Spinal cord (tissue), 10 donors: Measurements from ENCODE around the gene BMAL1. TPM values are rescaled to one million over a fixed set of nuclear protein-coding genes. Genes with fewer than 3 reads are reported as not detected.

Experiments used
- DNase-seq, 6 donors: peaks; one replicate each; pipeline versions ENCODE4 v3.0.0 to v3.0.0-alpha.2; 2013 to 2015; ENCODE audit warnings: low spot score in 6 of 6, low read depth in 4 of 6
- H3K27ac ChIP-seq: one replicate; pipeline ENCODE4 v1.5.1; 2013; ENCODE audit warnings: low read depth, low read length, control low read depth
- H3K27me3 ChIP-seq: one replicate; pipeline ENCODE4 v1.6.1; 2013; ENCODE audit warnings: low read length; ENCODE audit not compliant: control insufficient read depth, insufficient read depth
- H3K36me3 ChIP-seq: one replicate; pipeline ENCODE4 v1.6.1; 2013; ENCODE audit warnings: low read length; ENCODE audit not compliant: control insufficient read depth, insufficient read depth
- H3K4me1 ChIP-seq: one replicate; pipeline ENCODE4 v1.6.1; 2013; ENCODE audit warnings: low read length; ENCODE audit not compliant: control insufficient read depth, insufficient read depth
- H3K4me3 ChIP-seq: one replicate; pipeline ENCODE4 v1.5.1; 2013; ENCODE audit warnings: low read depth, low read length, control low read depth
- H3K9me3 ChIP-seq: one replicate; pipeline ENCODE4 v1.6.1; 2013; ENCODE audit warnings: low read length; ENCODE audit not compliant: control insufficient read depth, insufficient read depth
- WGBS: methylation state at CpG from one replicate; pipeline ENCODE4 v1.1.5; 2013; ENCODE audit warnings: missing lambda C conversion rate; ENCODE audit not compliant: insufficient coverage; 5-methylcytosine and 5-hydroxymethylcytosine counted together
- polyA plus RNA-seq, 2 donors: library from polyadenylated mRNA; unstranded; fragments of 120-200 nt; gene quantifications; one replicate each; pipeline ENCODE4 v1.2.1, GENCODE V29; 2013; ENCODE audit not compliant: insufficient read length in 2 of 2
- total RNA-seq, 2 donors: library from RNA; depleted of rRNA in 1 of 2; stranded (reverse); fragments of 120-200 nt in 1 of 2; fragments of >200 nt in 1 of 2; gene quantifications; one replicate each; pipeline versions ENCODE4 v1.2.3 to v1.2.4, GENCODE V29; 2013 to 2014
- donor health status: healthy.

Gene BMAL1
- total and polyA plus RNA-seq, 4 donors = 21.0 to 29.8 (median 25.7) TPM

GRCh38 chr11:13288375-13289029 is 10.9 kb downstream of the BMAL1 start:
- no peak overlapping the region for H3K27ac ChIP-seq
- H3K27me3 ChIP-seq = peaks cover 2% of the 10 kb centered on the region
- no peak overlapping the region for H3K4me3 ChIP-seq
- H3K36me3 ChIP-seq = no peaks in the 10 kb centered on the region
- H3K9me3 ChIP-seq = no peaks in the 10 kb centered on the region
- WGBS = 67% methylated on average over 2 of the region's 3 CpGs
- H3K4me1 ChIP-seq = peaks cover 9% of the 10 kb centered on the region
- DNase-seq = peak in 1 of 6 donors; percentile 52

GRCh38 chr11:13289081-13289480 is 11.5 kb downstream of the BMAL1 start:
- no CpG with 5 or more reads among the region's 1 CpG for WGBS
- H3K36me3 ChIP-seq = no peaks in the 10 kb centered on the region
- peaks cover 9% of the 10 kb centered on the region for H3K4me1 ChIP-seq
- H3K4me3 ChIP-seq = no peak overlapping the region
- peaks cover 2% of the 10 kb centered on the region for H3K27me3 ChIP-seq
- H3K27ac ChIP-seq = no peak overlapping the region
- no peak for DNase-seq
- no peaks in the 10 kb centered on the region for H3K9me3 ChIP-seq

- H3K9me3 ChIP-seq = no peaks in the 10 kb centered on the region
- no peak overlapping the region for H3K4me3 ChIP-seq
- DNase-seq = no peak
- H3K36me3 ChIP-seq = no peaks in the 10 kb centered on the region
- peaks cover 2% of the 10 kb centered on the region for H3K27me3 ChIP-seq
- no peak overlapping the region for H3K27ac ChIP-seq
- WGBS = 84% methylated on average over 3 of the region's 5 CpGs
- H3K4me1 ChIP-seq = peaks cover 15% of the 10 kb centered on the region
These were observed 12.8 kb downstream of the BMAL1 start for GRCh38 chr11:13290221-13290980.

- 91% methylated on average over 1 of the region's 3 CpGs for WGBS
- peaks cover 18% of the 10 kb centered on the region for H3K4me1 ChIP-seq
These were observed 13.8 kb downstream of the BMAL1 start for GRCh38 chr11:13291361-13291760.

GRCh38 chr11:13291800-13292199 is 14.2 kb downstream of the BMAL1 start:
- H3K27ac ChIP-seq = peak overlapping the region; percentile 4
- no peaks in the 10 kb centered on the region for H3K36me3 ChIP-seq
- WGBS = 18% methylated on average over 2 of the region's 3 CpGs

More at GRCh38 chr11:13291361-13291760, 13.8 kb downstream of the BMAL1 start:
- DNase-seq = no peak
- Histone ChIP-seq H3K27ac (no peak overlapping the region), H3K36me3 (no peaks in the 10 kb centered on the region), H3K9me3 (no peaks in the 10 kb centered on the region), H3K4me3 (no peak overlapping the region), H3K27me3 (peaks cover 2% of the 10 kb centered on the region)

GRCh38 chr11:13292970-13293369 is 15.4 kb downstream of the BMAL1 start:
- DNase-seq = no peak
- Histone ChIP-seq H3K27ac (no peak overlapping the region), H3K36me3 (no peaks in the 10 kb centered on the region), H3K4me3 (no peak overlapping the region), H3K4me1 (peaks cover 26% of the 10 kb centered on the region), H3K9me3 (no peaks in the 10 kb centered on the region), H3K27me3 (no peaks in the 10 kb centered on the region)
- 92% methylated on average over 2 of the region's 2 CpGs for WGBS

More at GRCh38 chr11:13291800-13292199, 14.2 kb downstream of the BMAL1 start:
- H3K27me3 ChIP-seq = peaks cover 2% of the 10 kb centered on the region
- H3K4me1 ChIP-seq = peaks cover 20% of the 10 kb centered on the region
- H3K9me3 ChIP-seq = no peaks in the 10 kb centered on the region
- DNase-seq = peak in 2 of 6 donors; percentile 58 to 71
- H3K4me3 ChIP-seq = no peak overlapping the region

GRCh38 chr11:13294178-13294577 is 16.6 kb downstream of the BMAL1 start:
- WGBS = no CpG with 5 or more reads among the region's 4 CpGs
- Histone ChIP-seq H3K4me1 (peaks cover 26% of the 10 kb centered on the region), H3K9me3 (no peaks in the 10 kb centered on the region), H3K27me3 (no peaks in the 10 kb centered on the region), H3K4me3 (no peak overlapping the region), H3K27ac (no peak overlapping the region), H3K36me3 (no peaks in the 10 kb centered on the region)
- DNase-seq = no peak

GRCh38 chr11:13294771-13295579 is 17.4 kb downstream of the BMAL1 start:
- Histone ChIP-seq H3K4me1 (peaks cover 33% of the 10 kb centered on the region), H3K9me3 (no peaks in the 10 kb centered on the region), H3K4me3 (no peak overlapping the region), H3K27ac (no peak overlapping the region), H3K27me3 (no peaks in the 10 kb centered on the region), H3K36me3 (no peaks in the 10 kb centered on the region)
- DNase-seq = no peak
- 55% methylated on average over 5 of the region's 9 CpGs for WGBS

GRCh38 chr11:13297308-13297916 is 19.8 kb downstream of the BMAL1 start:
- Histone ChIP-seq H3K4me3 (no peak overlapping the region), H3K27me3 (no peaks in the 10 kb centered on the region), H3K36me3 (no peaks in the 10 kb centered on the region), H3K9me3 (no peaks in the 10 kb centered on the region), H3K4me1 (peaks cover 37% of the 10 kb centered on the region), H3K27ac (no peak overlapping the region)
- WGBS = 86% methylated on average over 5 of the region's 5 CpGs
- no peak for DNase-seq
